ENCODE results near the gene WIF1.

GRCh38 chr12:65055859-65056258, 65.2 kb downstream of the WIF1 start:
- TF ChIP-seq EZH2 (IDR thresholded peaks at IDR 0.05; ENCODE audit: low read length, unreplicated experiment) (no peak), CTCF (conservative IDR thresholded peaks at IDR 0.05; ENCODE audit: low read depth, low read length) (no peak), EZH2phosphoT487 (IDR thresholded peaks at IDR 0.05; ENCODE audit: borderline replicate concordance, low read length) (no peak)
